Stimulated activated CD4-positive, alpha-beta T cell treated with anti-CD3 and anti-CD28 coated beads, Interleukin-4, amount 100 ng/mL, for 4 hours (primary cell): ENCODE results near the gene RAD23B.
"Not testable (repeated sequence)": the region's sequence is repeated elsewhere in the genome, so short reads cannot be mapped to it uniquely, and the experiment has no call there.

ENCODE experiments used
- DNase-seq, 2 experiments: peaks; one replicate each; pipeline ENCODE4 v3.0.0-alpha.2; 2020

RAD23B gene

GRCh38 chr9:107294756-107295155, 11.7 kb downstream of the RAD23B start:
- no peak for DNase-seq

- no peak for DNase-seq
Observed at GRCh38 chr9:107295995-107296394, 12.9 kb downstream of the RAD23B start.

DNA sequence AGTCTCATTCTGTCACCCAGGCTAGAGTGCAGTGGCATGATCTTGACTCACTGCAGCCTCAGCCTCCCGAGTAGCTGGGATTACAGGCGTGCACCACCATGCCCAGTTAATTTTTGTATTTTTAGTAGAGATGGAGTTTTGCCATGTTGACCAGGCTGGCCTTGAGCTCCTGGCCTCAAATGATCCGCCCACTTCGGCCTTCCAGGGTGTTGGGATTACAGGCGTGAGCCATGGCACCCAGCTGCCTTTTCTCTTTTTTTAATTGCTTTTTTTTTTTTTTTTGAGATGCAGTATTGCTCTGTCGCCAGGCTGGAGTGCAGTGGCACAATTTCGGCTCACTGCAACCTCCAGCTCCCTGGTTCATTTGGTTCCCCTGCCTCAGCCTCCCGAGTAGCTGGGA, 13.5 kb downstream of the RAD23B start:
- DNase-seq = not testable (repeated sequence)

DNA sequence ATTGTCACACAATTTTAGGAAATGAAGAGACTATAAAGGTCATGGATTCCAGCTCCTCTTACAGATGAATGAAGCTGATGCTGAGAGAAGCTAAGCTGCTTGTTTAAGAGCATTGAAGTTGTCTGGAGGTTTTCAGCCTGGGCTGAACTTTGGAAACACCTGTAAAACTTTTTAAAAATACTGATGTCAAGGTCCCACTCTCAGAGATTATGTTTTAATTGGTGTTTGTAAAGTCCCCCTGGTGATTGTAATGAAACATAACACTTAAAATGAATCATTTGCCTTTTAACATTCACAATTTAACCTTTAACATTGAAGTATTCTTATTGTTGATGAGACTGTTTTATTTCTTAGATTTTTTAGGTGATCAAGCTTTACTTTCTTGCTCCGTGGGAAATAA, 16.4 kb downstream of the RAD23B start:
- DNase-seq = no peak

GRCh38 chr9:107306308-107306707, 23.2 kb downstream of the RAD23B start:
- DNase-seq = no peak

- DNase-seq = no peak
Observed at GRCh38 chr9:107307331-107307730, 24.3 kb downstream of the RAD23B start.

DNA sequence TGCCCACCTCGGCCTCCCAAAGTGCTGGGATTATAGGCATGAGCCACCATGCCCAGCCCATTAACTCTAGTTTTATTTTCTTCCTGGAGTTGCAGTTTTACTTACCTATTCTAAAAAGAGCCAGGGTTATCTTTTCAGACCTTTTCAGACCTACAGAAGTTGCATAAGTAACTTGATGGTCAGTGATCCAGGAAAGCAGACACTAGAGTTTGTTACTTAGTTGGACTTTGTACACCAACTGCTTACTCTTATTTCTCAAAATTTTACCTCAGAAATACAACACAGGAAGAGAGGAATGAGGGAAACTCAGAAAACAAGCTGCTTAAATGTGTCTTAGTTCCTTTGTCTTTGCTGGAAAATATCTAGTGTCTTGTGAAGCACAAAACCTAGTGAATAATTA, 25.4 kb downstream of the RAD23B start:
- DNase-seq = no peak

DNA sequence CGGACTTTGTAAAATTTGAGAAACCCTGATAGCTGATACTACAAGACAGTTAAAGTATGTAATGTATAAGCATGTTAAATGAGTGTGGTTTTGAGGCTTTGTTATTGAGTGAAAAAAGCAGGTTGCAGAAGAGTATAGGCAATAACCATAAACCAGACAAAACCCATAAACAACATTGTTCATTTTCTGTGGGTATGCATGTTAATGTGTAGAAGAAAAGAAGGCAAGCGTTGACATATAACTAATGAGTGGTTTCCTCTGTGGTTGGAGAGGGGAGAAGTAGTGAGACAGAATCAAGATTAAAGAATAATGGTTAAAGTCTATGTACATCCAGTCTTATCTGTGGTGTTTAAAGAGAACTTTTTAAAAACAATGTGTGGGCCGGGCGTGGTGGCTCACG, 26.2 kb downstream of the RAD23B start:
- DNase-seq = no peak

DNA sequence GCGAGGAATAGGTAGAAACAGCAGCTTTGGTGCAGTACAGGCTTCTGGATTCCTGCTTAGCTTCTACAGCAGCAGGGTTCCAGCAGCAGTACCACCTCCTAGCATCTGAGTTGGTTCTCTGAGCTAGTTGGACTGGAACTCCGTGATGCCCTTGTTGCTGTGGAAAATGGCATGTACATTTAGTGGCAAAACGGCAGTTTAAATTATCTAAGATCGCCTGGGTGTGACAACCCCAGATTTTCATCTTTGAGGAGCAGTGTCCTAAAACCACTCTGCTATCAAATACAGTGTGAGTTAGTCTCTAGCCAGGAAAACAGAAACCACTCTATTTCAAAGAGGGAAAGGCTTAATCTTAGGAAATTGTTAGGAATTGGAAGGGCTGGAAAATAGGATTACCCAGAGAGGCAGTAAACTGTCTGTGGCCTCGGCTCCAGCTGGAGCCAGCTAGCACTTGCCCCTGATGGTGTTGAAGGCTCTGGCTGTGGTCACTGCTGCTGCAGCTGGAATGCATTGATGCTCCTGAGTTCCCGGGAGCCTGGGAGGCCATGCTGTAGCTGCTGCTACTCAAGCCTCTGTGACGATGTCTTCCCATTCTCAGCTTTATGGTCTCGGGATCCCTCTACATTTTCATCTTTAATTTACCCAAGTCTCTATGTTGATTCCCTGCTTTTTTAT, 29.4 kb downstream of the RAD23B start:
- no peak for DNase-seq

DNA sequence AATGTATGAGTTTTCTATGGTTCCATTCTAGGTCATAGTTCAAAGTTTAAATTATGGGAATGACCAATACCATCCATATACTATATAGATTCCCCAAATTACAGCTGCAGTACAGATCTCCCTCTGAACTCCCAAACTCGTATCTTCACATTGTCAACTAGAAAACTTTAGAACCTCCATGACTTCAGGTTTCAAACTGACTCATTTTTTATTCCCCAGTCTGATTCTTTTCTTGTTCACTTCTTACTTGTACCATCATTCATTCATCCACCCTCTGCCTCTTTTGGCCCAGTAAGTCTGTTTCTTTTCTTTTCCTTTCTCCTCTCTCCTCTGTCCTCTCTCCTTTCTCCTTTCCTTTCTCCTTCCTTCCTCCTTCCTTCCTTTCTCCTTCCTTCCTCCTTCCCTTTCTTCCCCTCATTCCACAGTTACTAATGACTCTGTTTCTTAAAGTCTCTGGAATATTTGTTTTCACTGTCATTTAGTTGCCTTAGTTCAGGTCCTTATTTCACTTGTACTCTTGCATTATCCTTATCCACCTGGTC, 30.5 kb downstream of the RAD23B start:
- no peak for DNase-seq

- DNase-seq = no peak
Observed at GRCh38 chr9:107314763-107315162, 31.7 kb downstream of the RAD23B start.

DNA sequence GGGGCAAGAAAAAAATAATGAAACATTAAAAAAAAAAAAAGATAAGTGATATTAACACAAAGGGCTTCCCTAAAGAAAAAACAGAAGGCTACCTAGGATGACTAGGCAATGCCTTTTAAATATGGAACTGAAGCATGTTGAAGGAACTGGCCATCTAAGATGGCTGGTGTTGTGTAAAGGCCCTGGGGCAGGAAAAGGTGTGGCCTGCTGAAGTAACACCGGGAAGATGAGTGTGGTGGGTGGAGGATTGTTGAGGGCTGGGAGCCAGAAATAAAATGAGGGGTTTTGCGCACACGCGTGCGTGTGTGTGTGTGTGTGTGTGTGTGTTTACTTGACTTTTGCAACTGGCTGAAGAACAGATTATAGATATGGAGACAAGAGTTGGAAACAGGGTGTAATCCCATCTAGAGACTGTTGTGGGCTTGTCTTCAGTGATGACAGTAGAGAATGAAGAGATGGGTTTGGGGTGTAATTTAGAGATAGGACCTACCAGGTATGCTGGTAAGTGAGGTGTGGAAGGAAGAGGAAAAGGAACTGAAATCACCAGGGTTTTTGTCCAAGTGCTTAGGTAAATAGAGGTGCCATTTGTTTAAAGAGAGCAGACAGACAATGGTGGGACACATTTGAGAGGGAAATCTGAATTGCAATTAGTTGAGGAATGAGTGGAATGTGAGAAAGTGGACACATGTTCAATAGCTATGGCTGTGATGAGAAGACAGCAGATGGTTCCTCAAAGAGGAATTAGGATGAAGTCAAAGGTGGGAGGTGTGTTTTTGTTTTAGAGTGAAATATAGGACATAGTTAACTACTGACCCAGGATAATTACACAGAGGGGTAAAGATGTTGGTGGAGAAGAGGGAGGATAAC, 33.9 kb downstream of the RAD23B start:
- DNase-seq = no peak

GRCh38 chr9:107322643-107323042, 39.6 kb downstream of the RAD23B start:
- DNase-seq = no peak

GRCh38 chr9:107323836-107324585, 40.9 kb downstream of the RAD23B start:
- DNase-seq = no peak

- no peak for DNase-seq
Observed at GRCh38 chr9:107325842-107326241, 42.8 kb downstream of the RAD23B start.

DNA sequence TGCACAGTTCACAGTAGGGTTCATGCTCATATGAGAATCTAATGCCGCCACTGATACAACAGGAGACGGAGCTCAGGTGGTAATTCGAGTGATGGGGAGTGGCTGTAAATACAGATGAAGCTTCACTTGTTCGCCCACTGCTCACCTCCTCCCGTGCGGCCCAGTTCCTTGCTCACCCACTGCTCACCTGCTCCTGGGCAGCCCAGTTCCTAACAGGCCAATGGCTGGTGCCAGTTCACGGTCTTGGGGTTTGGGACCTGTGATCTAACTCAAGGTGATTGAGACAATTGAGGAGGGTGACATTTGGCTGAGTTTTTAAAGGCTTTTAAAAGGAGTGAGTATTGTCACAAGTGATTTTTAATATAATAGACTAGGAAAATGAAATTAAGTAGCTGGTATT, 45.4 kb downstream of the RAD23B start:
- no peak for DNase-seq

- no peak for DNase-seq
Observed at GRCh38 chr9:107330420-107330819, 47.3 kb downstream of the RAD23B start.

DNA sequence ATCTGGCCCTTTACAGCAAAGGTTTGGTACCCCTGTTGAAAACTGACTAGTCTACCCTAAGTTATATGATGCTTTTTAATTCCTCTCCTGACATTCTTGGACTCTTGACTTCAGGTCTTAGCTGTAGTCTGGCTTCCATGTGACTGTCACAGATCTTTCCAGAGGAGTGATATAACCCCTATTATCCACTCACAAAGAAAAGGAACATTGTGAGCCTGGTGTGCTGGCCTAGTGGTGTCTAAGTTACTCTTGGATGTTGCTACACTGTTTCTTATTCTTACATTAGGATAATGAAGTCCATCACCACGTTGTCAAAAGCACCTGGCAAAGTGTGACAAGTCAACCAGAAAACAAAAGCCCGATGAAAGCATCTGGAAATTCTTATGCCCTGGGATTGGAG, 49.8 kb downstream of the RAD23B start:
- no peak for DNase-seq

DNA sequence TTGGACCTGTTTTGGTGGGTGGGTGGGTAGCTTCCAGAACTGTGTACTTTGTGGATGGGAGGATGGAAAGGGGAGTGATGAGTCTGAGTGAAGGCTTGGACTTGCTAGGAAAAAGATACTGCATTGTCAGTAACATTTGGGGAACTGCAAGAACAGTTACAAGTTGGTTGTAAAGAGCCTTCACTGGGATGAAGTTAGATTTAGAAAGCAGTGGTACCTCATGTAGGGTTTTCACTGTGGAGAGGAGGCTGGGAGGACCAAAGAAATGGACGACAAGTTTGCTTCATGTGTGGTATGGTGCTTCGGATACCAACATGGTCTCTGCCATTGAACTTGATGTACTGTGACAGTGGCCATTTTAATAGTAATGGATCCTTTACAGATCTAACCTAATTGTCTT, 50.3 kb downstream of the RAD23B start:
- no peak for DNase-seq

DNA sequence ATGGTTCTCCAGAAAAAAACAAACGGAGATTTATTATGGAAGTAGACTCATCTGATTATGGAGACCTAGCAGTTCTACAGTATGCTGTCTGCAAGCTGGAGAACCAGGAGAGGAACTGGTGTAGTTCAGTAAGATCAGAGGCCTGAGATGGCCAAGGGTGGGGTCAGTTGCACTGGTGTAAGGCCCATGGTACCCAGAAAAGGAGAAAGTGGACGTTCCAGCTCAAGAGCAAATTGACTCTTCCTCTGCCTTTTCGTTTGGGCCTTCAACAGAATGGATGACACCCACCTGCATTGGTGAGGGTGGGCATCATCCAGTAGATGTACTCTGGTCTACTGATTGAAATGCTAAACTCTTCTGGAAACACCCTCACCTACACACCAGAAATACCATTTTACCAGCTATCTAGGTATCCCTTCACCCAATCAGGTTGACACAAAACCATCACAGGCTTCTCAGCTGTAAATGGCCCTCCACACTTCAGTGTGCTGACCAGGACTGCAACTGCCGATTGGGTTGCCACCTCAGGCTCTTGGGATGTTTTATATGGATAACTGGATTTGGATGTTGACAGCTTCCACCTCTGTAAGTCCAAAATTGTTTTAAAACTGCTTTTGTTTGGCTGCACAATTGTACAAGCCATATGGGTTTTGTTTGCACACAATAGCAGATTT, 51.2 kb downstream of the RAD23B start:
- no peak for DNase-seq

GRCh38 chr9:107335331-107335730, 52.3 kb downstream of the RAD23B start:
- no peak for DNase-seq

GRCh38 chr9:107336718-107337360, 53.8 kb downstream of the RAD23B start:
- DNase-seq = no peak
